Measurements from ENCODE around the gene CHAD.
A peak's percentile ranks its signal among the peaks of the same experiment; 100 is the strongest.
"Not testable (repeated sequence)": the region's sequence is repeated elsewhere in the genome, so short reads cannot be mapped to it uniquely, and the experiment has no call there.

Gene CHAD

GRCh38 chr17:50476545-50477315 is 8.1 kb upstream of the CHAD start:
- Histone ChIP-seq H3K9me3 (ENCODE audit: control insufficient read depth, low read length) (no peaks in the 10 kb centered on the region), H3K4ac (ENCODE audit: low read depth in 1 of 2, low read length in 2 of 2) (no peak overlapping the region), H3K79me1 (replicated peaks; ENCODE audit: low read length, poor library complexity, severe bottlenecking) (peaks cover 9% of the 10 kb centered on the region), H3K27ac (ENCODE audit: low read length, poor library complexity, severe bottlenecking) (no peak overlapping the region), H3K4me1 (ENCODE audit: control insufficient read depth, insufficient read depth, low read depth, low read length) (peaks cover 11% of the 10 kb centered on the region), H2BK12ac (ENCODE audit: low read length in 2 of 2) (no peak overlapping the region), H3K36me3 (ENCODE audit: control insufficient read depth in 1 of 2, insufficient read depth in 2 of 2, low read depth in 1 of 2, low read length in 2 of 2) (peaks cover 14 to 25% of the 10 kb centered on the region in 2 experiments), H3K4me2 (ENCODE audit: low read length, poor library complexity, severe bottlenecking) (no peak overlapping the region), H3K4me3 (ENCODE audit: insufficient read depth in 1 of 2, low read depth in 1 of 2, low read length in 2 of 2) (no peak overlapping the region), H2BK15ac (ENCODE audit: low read depth, poor library complexity, severe bottlenecking) (no peak overlapping the region), H3K27me3 (ENCODE audit: control insufficient read depth in 1 of 2, insufficient read depth in 1 of 2, low read length in 2 of 2) (peaks cover 0 to 10% of the 10 kb centered on the region in 2 experiments), H4K8ac (ENCODE audit: low read length) (no peak overlapping the region), H3K9ac (ENCODE audit: low read length) (no peak overlapping the region), H2AFZ (ENCODE audit: low read depth, low read length) (no peak overlapping the region), H3K14ac (ENCODE audit: low read length in 2 of 2) (no peak overlapping the region), H2AK5ac (ENCODE audit: low read length, severe bottlenecking) (no peak overlapping the region), H3K23ac (ENCODE audit: low read length in 2 of 2) (peak overlapping the region in 1 of 2 experiments; percentile 84), H4K91ac (ENCODE audit: low read length) (no peak overlapping the region), H3K18ac (ENCODE audit: low read depth in 1 of 2, low read length in 2 of 2) (no peak overlapping the region), H2BK120ac (ENCODE audit: low read depth, low read length) (no peak overlapping the region), H2BK5ac (ENCODE audit: low read depth, low read length, poor library complexity, severe bottlenecking) (no peak overlapping the region)
- WGBS = 88% methylated on average over 18 of the region's 18 CpGs
- no peak for DNase-seq

DNA sequence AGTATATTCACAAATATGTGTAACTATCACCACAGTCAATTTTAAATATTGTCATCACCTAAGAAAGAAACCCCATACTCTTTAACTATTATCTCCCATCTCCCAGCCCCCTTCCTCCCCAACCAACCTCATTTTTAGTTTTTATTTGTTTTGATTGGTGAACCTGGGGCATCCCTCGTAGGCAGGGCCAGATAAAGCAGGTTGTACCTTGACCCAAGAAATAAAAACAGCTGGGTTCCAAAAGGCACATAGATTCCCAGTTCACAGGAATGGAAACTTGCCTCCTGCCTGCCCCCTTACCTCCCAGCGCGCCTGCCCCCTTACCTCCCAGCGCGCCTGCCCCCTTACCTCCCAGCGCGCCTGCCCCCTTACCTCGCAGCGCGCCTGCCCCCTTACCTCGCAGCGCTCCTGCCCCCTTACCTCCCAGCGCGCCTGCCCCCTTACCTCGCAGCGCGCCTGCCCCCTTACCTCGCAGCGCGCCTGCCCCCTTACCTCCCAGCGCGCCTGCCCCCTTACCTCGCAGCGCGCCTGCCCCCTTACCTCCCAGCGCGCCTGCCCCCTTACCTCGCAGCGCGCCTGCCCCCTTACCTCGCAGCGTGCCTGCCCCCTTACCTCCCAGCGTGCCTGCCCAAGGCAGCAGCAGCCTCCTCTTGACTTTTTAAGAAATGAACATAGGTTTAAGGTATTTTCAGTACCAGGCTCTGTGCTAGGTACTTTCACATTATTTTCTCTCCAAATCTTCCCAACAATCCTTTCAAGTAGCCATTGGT is 7.3 kb upstream of the CHAD start:
- H3K79me1 ChIP-seq (replicated peaks; ENCODE audit: low read length, poor library complexity, severe bottlenecking); H2AFZ ChIP-seq (ENCODE audit: low read depth, low read length); H3K23ac ChIP-seq (ENCODE audit: low read length in 2 of 2); H4K91ac ChIP-seq (ENCODE audit: low read length); H3K9ac ChIP-seq (ENCODE audit: low read length); H3K27me3 ChIP-seq (ENCODE audit: control insufficient read depth in 1 of 2, insufficient read depth in 1 of 2, low read length in 2 of 2); H3K27ac ChIP-seq (ENCODE audit: low read length, poor library complexity, severe bottlenecking); H3K9me3 ChIP-seq (ENCODE audit: control insufficient read depth, low read length); H3K4me2 ChIP-seq (ENCODE audit: low read length, poor library complexity, severe bottlenecking); DNase-seq; H3K14ac ChIP-seq (ENCODE audit: low read length in 2 of 2); H3K4me3 ChIP-seq (ENCODE audit: insufficient read depth in 1 of 2, low read depth in 1 of 2, low read length in 2 of 2); H2BK15ac ChIP-seq (ENCODE audit: low read depth, poor library complexity, severe bottlenecking); H2BK120ac ChIP-seq (ENCODE audit: low read depth, low read length); H2BK5ac ChIP-seq (ENCODE audit: low read depth, low read length, poor library complexity, severe bottlenecking); H2BK12ac ChIP-seq (ENCODE audit: low read length in 2 of 2); H4K8ac ChIP-seq (ENCODE audit: low read length); H3K4ac ChIP-seq (ENCODE audit: low read depth in 1 of 2, low read length in 2 of 2); H3K18ac ChIP-seq (ENCODE audit: low read depth in 1 of 2, low read length in 2 of 2); H2AK5ac ChIP-seq (ENCODE audit: low read length, severe bottlenecking): not testable (repeated sequence)
- peaks cover 12 to 32% of the 10 kb centered on the region in 2 experiments for H3K36me3 ChIP-seq (ENCODE audit: control insufficient read depth in 1 of 2, insufficient read depth in 2 of 2, low read depth in 1 of 2, low read length in 2 of 2)
- 9% methylated on average over 19 of the region's 33 CpGs for WGBS
- H3K4me1 ChIP-seq (ENCODE audit: control insufficient read depth, insufficient read depth, low read depth, low read length) = peaks cover 11% of the 10 kb centered on the region

DNA sequence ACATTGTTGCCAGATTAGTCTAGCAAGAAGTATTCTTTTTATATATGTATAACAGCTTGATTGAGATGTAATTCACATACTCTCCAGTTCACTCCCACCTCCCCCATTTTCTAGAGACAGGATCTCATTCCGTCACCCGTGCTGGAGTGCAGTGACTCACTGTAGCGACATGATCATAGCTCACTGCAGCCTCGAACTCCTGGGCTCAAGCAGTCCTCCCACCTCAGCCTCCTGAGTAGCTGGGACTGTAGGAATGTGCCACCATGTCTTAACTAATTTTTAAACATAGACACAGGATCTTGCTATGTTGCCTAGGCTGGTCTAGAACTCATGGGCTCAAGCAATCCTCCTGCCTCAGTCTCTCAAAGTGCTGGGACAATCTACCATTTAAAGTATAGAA is 6.7 kb upstream of the CHAD start:
- Histone ChIP-seq H2BK5ac (ENCODE audit: low read depth, low read length, poor library complexity, severe bottlenecking) (no peak overlapping the region), H3K23ac (ENCODE audit: low read length in 2 of 2) (no peak overlapping the region), H4K91ac (ENCODE audit: low read length) (no peak overlapping the region), H2BK120ac (ENCODE audit: low read depth, low read length) (no peak overlapping the region), H3K14ac (ENCODE audit: low read length in 2 of 2) (no peak overlapping the region), H3K4ac (ENCODE audit: low read depth in 1 of 2, low read length in 2 of 2) (no peak overlapping the region), H3K36me3 (ENCODE audit: control insufficient read depth in 1 of 2, insufficient read depth in 2 of 2, low read depth in 1 of 2, low read length in 2 of 2) (peaks cover 12 to 33% of the 10 kb centered on the region in 2 experiments), H3K27ac (ENCODE audit: low read length, poor library complexity, severe bottlenecking) (no peak overlapping the region), H3K4me1 (ENCODE audit: control insufficient read depth, insufficient read depth, low read depth, low read length) (peaks cover 12% of the 10 kb centered on the region), H3K79me1 (replicated peaks; ENCODE audit: low read length, poor library complexity, severe bottlenecking) (peaks cover 8% of the 10 kb centered on the region), H4K8ac (ENCODE audit: low read length) (no peak overlapping the region), H2AFZ (ENCODE audit: low read depth, low read length) (no peak overlapping the region), H2AK5ac (ENCODE audit: low read length, severe bottlenecking) (no peak overlapping the region), H3K27me3 (ENCODE audit: control insufficient read depth in 1 of 2, insufficient read depth in 1 of 2, low read length in 2 of 2) (peaks cover 3 to 10% of the 10 kb centered on the region in 2 experiments), H3K9ac (ENCODE audit: low read length) (no peak overlapping the region), H3K4me3 (ENCODE audit: insufficient read depth in 1 of 2, low read depth in 1 of 2, low read length in 2 of 2) (no peak overlapping the region), H3K18ac (ENCODE audit: low read depth in 1 of 2, low read length in 2 of 2) (no peak overlapping the region), H3K9me3 (ENCODE audit: control insufficient read depth, low read length) (no peaks in the 10 kb centered on the region), H3K4me2 (ENCODE audit: low read length, poor library complexity, severe bottlenecking) (no peak overlapping the region), H2BK15ac (ENCODE audit: low read depth, poor library complexity, severe bottlenecking) (no peak overlapping the region), H2BK12ac (ENCODE audit: low read length in 2 of 2) (no peak overlapping the region)
- DNase-seq = no peak
- WGBS = 93% methylated on average over 4 of the region's 4 CpGs

GRCh38 chr17:50474523-50474922 is 5.8 kb upstream of the CHAD start:
- H3K23ac ChIP-seq (ENCODE audit: low read length in 2 of 2) = no peak overlapping the region
- H2BK15ac ChIP-seq (ENCODE audit: low read depth, poor library complexity, severe bottlenecking) = no peak overlapping the region
- no peak overlapping the region for H4K8ac ChIP-seq (ENCODE audit: low read length)
- H3K27ac ChIP-seq (ENCODE audit: low read length, poor library complexity, severe bottlenecking) = no peak overlapping the region
- H2BK5ac ChIP-seq (ENCODE audit: low read depth, low read length, poor library complexity, severe bottlenecking) = no peak overlapping the region
- no peak overlapping the region for H3K18ac ChIP-seq (ENCODE audit: low read depth in 1 of 2, low read length in 2 of 2)
- WGBS = 79% methylated on average over 6 of the region's 6 CpGs
- no peak overlapping the region for H4K91ac ChIP-seq (ENCODE audit: low read length)
- no peaks in the 10 kb centered on the region for H3K9me3 ChIP-seq (ENCODE audit: control insufficient read depth, low read length)
- H3K9ac ChIP-seq (ENCODE audit: low read length) = no peak overlapping the region
- no peak overlapping the region for H3K4ac ChIP-seq (ENCODE audit: low read depth in 1 of 2, low read length in 2 of 2)
- H2BK120ac ChIP-seq (ENCODE audit: low read depth, low read length) = no peak overlapping the region
- H2BK12ac ChIP-seq (ENCODE audit: low read length in 2 of 2) = no peak overlapping the region
- no peak overlapping the region for H3K4me3 ChIP-seq (ENCODE audit: insufficient read depth in 1 of 2, low read depth in 1 of 2, low read length in 2 of 2)
- no peaks in the 10 kb centered on the region for H3K79me1 ChIP-seq (replicated peaks; ENCODE audit: low read length, poor library complexity, severe bottlenecking)
- H3K36me3 ChIP-seq (ENCODE audit: control insufficient read depth in 1 of 2, insufficient read depth in 2 of 2, low read depth in 1 of 2, low read length in 2 of 2) = peaks cover 8 to 28% of the 10 kb centered on the region in 2 experiments
- H3K4me1 ChIP-seq (ENCODE audit: control insufficient read depth, insufficient read depth, low read depth, low read length) = peaks cover 8% of the 10 kb centered on the region
- no peak overlapping the region for H3K4me2 ChIP-seq (ENCODE audit: low read length, poor library complexity, severe bottlenecking)
- peaks cover 11 to 15% of the 10 kb centered on the region in 2 experiments for H3K27me3 ChIP-seq (ENCODE audit: control insufficient read depth in 1 of 2, insufficient read depth in 1 of 2, low read length in 2 of 2)
- H2AFZ ChIP-seq (ENCODE audit: low read depth, low read length) = no peak overlapping the region
- no peak overlapping the region for H2AK5ac ChIP-seq (ENCODE audit: low read length, severe bottlenecking)
- DNase-seq = no peak
- H3K14ac ChIP-seq (ENCODE audit: low read length in 2 of 2) = no peak overlapping the region
